Neutrophil (primary cell): ENCODE results near the gene SARS2.

Source experiments
- H3K27ac ChIP-seq: fragments of 200-600 bp; sonication (generic); 2 replicates; pipeline ENCODE4 v1.5.1; 2016; ENCODE audit warnings: mild to moderate bottlenecking, moderate library complexity
- H3K27me3 ChIP-seq: fragments of 200-600 bp; sonication (generic); 2 replicates; pipeline ENCODE4 v1.6.0; 2016; ENCODE audit warnings: mild to moderate bottlenecking
- H3K36me3 ChIP-seq: fragments of 200-600 bp; sonication (generic); 2 replicates; pipeline ENCODE4 v1.5.1; 2017
- H3K4me1 ChIP-seq, 2 experiments: fragments of 200-600 bp in 1 of 2; sonication (generic) in 1 of 2; 1 replicate in 1 of 2; 2 replicates in 1 of 2; pipeline versions ENCODE4 v1.5.1 to v1.6.1; 2013 to 2016; ENCODE audit warnings: low read depth in 1 of 2, low read length in 1 of 2, mild to moderate bottlenecking in 1 of 2, moderate library complexity in 1 of 2; ENCODE audit not compliant: control insufficient read depth in 1 of 2, insufficient read depth in 1 of 2
- H3K4me3 ChIP-seq, 2 experiments: fragments of 200-600 bp in 1 of 2; sonication (generic) in 1 of 2; 1 replicate in 1 of 2; 2 replicates in 1 of 2; pipeline ENCODE4 v1.5.1; 2013 to 2016; ENCODE audit warnings: low read depth in 1 of 2, low read length in 1 of 2, mild to moderate bottlenecking in 1 of 2, moderate library complexity in 1 of 2
- H3K9me3 ChIP-seq: fragments of 200-600 bp; sonication (generic); 2 replicates; pipeline ENCODE4 v1.5.1; 2016
- TF ChIP-seq, protein P1 (sequence below): fragments of 200-600 bp; sonication (generic); IDR thresholded peaks from 2 replicates; pipeline ENCODE4 v1.5.1; 2016; ENCODE audit warnings: antibody characterized with exemption

SARS2 gene

DNA sequence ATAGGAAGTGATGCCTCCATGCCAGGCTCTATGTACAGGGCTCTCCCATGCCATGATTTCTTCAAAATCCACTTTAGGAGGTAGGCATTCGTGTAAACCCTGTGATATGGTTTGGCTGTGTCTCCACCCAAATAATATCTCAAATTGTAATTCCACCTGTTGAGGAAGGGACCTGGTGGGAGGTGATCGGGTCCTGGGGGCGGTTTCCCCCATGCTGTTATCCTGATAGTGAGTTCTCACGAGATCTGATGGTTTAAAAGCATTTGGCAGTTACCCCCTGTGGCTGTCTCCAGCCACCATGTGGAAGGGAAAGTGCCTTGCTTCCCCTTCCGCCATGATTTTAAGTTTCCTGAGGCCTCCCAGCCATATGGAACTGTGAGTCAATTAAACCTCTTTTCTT lies 8.1 kb downstream of the SARS2 start:
- Histone ChIP-seq H3K4me1 (no peaks in the 10 kb centered on the region), H3K27me3 (no peaks in the 10 kb centered on the region), H3K27ac (no peak overlapping the region), H3K4me3 (no peak overlapping the region), H3K9me3 (no peaks in the 10 kb centered on the region), H3K36me3 (no peaks in the 10 kb centered on the region)
- TF ChIP-seq, protein P1, sequence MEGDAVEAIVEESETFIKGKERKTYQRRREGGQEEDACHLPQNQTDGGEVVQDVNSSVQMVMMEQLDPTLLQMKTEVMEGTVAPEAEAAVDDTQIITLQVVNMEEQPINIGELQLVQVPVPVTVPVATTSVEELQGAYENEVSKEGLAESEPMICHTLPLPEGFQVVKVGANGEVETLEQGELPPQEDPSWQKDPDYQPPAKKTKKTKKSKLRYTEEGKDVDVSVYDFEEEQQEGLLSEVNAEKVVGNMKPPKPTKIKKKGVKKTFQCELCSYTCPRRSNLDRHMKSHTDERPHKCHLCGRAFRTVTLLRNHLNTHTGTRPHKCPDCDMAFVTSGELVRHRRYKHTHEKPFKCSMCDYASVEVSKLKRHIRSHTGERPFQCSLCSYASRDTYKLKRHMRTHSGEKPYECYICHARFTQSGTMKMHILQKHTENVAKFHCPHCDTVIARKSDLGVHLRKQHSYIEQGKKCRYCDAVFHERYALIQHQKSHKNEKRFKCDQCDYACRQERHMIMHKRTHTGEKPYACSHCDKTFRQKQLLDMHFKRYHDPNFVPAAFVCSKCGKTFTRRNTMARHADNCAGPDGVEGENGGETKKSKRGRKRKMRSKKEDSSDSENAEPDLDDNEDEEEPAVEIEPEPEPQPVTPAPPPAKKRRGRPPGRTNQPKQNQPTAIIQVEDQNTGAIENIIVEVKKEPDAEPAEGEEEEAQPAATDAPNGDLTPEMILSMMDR = no peak

DNA sequence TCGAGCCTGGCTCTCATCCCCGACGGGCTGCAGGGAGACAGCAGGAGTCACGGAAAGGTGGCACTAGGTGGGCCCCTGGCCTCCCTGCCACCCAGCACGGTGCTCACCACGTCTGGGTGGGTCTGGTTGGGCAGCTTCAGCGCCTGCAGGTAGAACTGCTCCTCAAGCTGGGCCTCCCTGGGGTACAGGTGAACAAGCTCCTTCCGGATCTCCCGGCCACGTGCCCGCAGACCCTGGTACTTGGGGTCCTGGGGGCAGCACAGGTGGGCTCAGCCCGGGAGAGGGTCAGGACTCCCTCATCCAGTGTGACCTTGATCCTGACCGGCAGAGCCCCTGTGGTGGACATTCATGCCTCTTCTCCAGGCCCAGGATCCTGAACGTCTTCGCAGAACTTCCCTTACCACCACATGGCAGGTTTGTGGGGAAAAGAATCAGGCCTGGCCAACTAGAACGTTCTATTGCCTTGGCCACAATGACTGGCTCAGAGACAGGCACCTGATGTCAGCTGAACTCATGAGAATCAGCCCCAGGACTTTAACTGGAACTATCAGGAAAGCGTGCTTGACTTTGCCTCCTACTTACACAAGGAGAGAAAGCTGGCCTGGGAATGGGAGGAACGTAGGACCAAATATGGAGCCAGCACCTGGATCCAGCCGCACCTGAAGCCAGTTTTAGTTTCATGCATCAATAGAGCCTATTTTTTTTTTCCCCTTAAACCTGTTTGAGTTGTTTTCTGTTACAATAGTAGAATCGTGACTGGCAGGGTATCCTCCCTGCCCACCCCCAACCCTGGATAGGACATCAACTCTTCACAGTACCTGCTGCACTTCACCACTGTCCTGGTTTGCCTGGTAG lies 8.9 kb downstream of the SARS2 start:
- H3K36me3 ChIP-seq = no peaks in the 10 kb centered on the region

DNA sequence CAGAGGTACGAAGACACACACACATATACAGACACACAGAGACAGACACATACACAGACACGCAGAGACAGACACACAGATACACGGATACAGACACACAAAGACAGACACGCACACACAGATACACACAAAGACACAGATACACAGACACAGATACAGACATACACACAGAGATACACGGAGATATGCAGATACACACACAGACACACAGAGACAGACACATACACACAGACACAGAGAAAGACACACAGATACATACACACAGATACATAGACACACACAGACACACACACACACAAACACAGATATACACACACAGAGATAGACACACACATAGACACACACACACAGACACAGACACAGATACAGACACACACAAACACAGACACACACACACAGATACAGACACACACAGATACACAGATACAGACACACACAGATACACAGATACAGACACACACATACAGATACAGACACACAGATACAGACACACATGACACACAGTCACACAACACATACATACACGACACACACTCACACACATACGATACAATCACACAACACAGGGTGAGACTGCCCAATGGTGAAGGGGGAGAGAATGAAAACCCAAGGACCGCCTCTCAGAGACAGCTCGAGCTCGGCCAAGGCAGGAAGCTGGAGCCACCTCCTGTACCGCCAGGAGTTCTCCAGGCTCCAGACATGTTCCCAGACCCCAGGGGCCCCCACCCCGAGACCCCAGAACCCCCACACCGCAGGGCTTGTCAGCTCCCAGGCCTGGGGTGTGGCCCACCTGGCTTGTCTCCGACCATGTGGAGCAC lies 9.8 kb downstream of the SARS2 start:
- Histone ChIP-seq H3K27ac (no peak overlapping the region), H3K9me3 (no peaks in the 10 kb centered on the region)

More for the DNA sequence above, 8.9 kb downstream of the SARS2 start:
- H3K4me1 ChIP-seq = no peaks in the 10 kb centered on the region
- no peaks in the 10 kb centered on the region for H3K9me3 ChIP-seq
- TF ChIP-seq, protein P1 = no peak
- H3K27me3 ChIP-seq = no peaks in the 10 kb centered on the region
- no peak overlapping the region for H3K27ac ChIP-seq
- no peak overlapping the region for H3K4me3 ChIP-seq

DNA sequence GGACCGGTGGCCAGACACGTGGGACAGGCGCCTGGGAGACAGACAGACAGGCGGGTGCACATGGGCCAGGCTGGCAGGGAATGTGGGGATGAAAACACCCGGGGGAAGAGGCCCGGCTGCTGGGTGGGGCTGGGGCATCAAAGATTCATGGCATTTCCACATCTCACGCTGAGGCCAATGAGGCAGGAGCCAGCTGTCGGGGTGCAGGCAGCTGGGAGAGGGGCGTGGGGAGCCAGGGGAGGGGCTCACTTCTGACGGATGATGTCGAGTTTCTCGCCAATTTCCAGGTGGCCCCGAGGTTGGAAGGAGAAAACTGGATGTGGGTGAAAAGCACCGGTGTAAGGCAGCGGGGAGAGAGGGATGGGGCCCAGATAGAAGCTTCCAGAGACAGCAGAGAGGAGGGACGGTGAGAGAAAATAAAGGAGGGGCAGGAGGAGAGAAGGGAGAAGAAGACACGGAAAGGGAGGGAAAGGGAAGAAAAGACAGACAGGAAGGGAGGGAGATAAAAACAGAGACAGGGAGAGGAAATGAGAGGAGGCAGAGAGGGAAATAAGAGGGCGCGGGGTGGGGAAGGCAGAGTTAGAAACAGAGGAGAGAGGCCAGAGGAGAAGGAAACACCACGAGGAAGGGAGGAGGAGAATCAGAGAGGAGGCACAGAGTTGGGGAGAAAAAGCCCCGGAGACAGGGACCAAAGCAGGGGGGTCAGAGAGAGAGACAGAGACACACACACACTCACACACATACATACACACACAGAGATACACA lies 10.5 kb downstream of the SARS2 start:
- no peak overlapping the region for H3K27ac ChIP-seq
- H3K4me3 ChIP-seq = no peak overlapping the region

More for the DNA sequence above, 9.8 kb downstream of the SARS2 start:
- H3K36me3 ChIP-seq = no peaks in the 10 kb centered on the region
- no peaks in the 10 kb centered on the region for H3K4me1 ChIP-seq
- H3K27me3 ChIP-seq = no peaks in the 10 kb centered on the region
- TF ChIP-seq, protein P1 = no peak
- H3K4me3 ChIP-seq = no peak overlapping the region

DNA sequence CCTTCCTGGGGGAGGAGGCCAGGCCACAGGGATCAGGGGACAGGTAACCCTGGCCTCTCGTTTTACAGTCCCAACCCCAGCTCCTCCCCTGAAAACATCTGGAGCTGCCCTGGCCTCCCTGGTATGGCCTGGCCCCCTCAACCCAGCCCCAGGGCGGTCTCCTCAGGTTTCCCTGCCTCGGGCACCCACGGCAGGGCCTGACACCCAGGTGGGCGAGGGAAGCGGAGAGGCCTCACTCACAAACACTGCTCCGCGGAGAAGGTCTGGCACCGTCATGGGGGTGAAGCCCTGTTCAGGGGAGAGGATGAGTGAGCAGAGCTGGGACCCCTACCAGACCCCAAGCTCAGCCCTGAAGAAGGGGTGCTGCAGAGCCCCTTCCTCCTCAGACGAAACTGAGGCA lies 12.0 kb downstream of the SARS2 start:
- H3K27ac ChIP-seq = no peak overlapping the region
- no peak overlapping the region for H3K4me3 ChIP-seq
- TF ChIP-seq, protein P1 = no peak
- no peaks in the 10 kb centered on the region for H3K9me3 ChIP-seq
- no peaks in the 10 kb centered on the region for H3K4me1 ChIP-seq
- no peaks in the 10 kb centered on the region for H3K27me3 ChIP-seq
- no peaks in the 10 kb centered on the region for H3K36me3 ChIP-seq

More for the DNA sequence above, 10.5 kb downstream of the SARS2 start:
- Histone ChIP-seq H3K27me3 (no peaks in the 10 kb centered on the region), H3K9me3 (no peaks in the 10 kb centered on the region), H3K36me3 (no peaks in the 10 kb centered on the region), H3K4me1 (no peaks in the 10 kb centered on the region)
- TF ChIP-seq, protein P1 = no peak
